GM21528 (cell line): ENCODE measurements around the gene NOS1AP.

Experiments used
- ATAC-seq: cut with Tn5 transposase; IDR thresholded peaks from one replicate; pipeline ENCODE4 v1.9.1; 2021; ENCODE audit warnings: mild to moderate bottlenecking, moderate library complexity; ENCODE audit not compliant: unreplicated experiment, low FRiP score

The NOS1AP gene

GRCh38 chr1:162281426-162281825 lies 211.9 kb downstream of the NOS1AP start:
- no peak for ATAC-seq

GRCh38 chr1:162283657-162284056 lies 214.2 kb downstream of the NOS1AP start:
- ATAC-seq = no peak

GRCh38 chr1:162284206-162284955 lies 214.9 kb downstream of the NOS1AP start:
- no peak for ATAC-seq

GRCh38 chr1:162285149-162285561 lies 215.7 kb downstream of the NOS1AP start:
- ATAC-seq = no peak

GRCh38 chr1:162291000-162291399 lies 221.5 kb downstream of the NOS1AP start:
- ATAC-seq = no peak

GRCh38 chr1:162292422-162292849 lies 222.9 kb downstream of the NOS1AP start:
- ATAC-seq = no peak

GRCh38 chr1:162293073-162293692 lies 223.7 kb downstream of the NOS1AP start:
- ATAC-seq = no peak

GRCh38 chr1:162294015-162294414 lies 224.5 kb downstream of the NOS1AP start:
- ATAC-seq = no peak

- no peak for ATAC-seq
These were observed 227.7 kb downstream of the NOS1AP start for GRCh38 chr1:162297208-162297607.

GRCh38 chr1:162298266-162298665 lies 228.8 kb downstream of the NOS1AP start:
- ATAC-seq = no peak

- no peak for ATAC-seq
These were observed 229.5 kb downstream of the NOS1AP start for GRCh38 chr1:162299018-162299417.

GRCh38 chr1:162300057-162300917 lies 230.8 kb downstream of the NOS1AP start:
- ATAC-seq = no peak

GRCh38 chr1:162301696-162302095 lies 232.2 kb downstream of the NOS1AP start:
- no peak for ATAC-seq

GRCh38 chr1:162302306-162303003 lies 233.0 kb downstream of the NOS1AP start:
- ATAC-seq = no peak

GRCh38 chr1:162303004-162303344 lies 233.5 kb downstream of the NOS1AP start:
- ATAC-seq = no peak

GRCh38 chr1:162304736-162305135 lies 235.2 kb downstream of the NOS1AP start:
- no peak for ATAC-seq

- ATAC-seq = no peak
These were observed 236.5 kb downstream of the NOS1AP start for GRCh38 chr1:162305969-162306368.

- ATAC-seq = no peak
These were observed 240.8 kb downstream of the NOS1AP start for GRCh38 chr1:162310337-162310736.

- ATAC-seq = no peak
These were observed 244.7 kb downstream of the NOS1AP start for GRCh38 chr1:162314206-162314605.

- ATAC-seq = no peak
These were observed 246.2 kb downstream of the NOS1AP start for GRCh38 chr1:162315673-162316072.

GRCh38 chr1:162316187-162316586 lies 246.7 kb downstream of the NOS1AP start:
- no peak for ATAC-seq
